Prostate gland (tissue), 2 donors: Measurements from ENCODE around the gene SLC32A1.

Source experiments
- POLR2A ChIP-seq: fragments of 450-650 bp; IDR thresholded peaks from one replicate; pipeline ENCODE4 v1.6.1; 2016; ENCODE audit warnings: antibody characterized with exemption, mild to moderate bottlenecking
- TF ChIP-seq, protein P1 (sequence below), 4 experiments: fragments of 200-600 bp in 2 of 4; fragments of 450-650 bp in 2 of 4; sonication (generic) in 2 of 4; IDR thresholded peaks; 1 replicate in 3 of 4; 2 replicates in 1 of 4; pipeline ENCODE4 v1.5.1; 2016 to 2019; ENCODE audit warnings: antibody characterized with exemption in 4 of 4, mild to moderate bottlenecking in 2 of 4, moderate library complexity in 2 of 4

DNA sequence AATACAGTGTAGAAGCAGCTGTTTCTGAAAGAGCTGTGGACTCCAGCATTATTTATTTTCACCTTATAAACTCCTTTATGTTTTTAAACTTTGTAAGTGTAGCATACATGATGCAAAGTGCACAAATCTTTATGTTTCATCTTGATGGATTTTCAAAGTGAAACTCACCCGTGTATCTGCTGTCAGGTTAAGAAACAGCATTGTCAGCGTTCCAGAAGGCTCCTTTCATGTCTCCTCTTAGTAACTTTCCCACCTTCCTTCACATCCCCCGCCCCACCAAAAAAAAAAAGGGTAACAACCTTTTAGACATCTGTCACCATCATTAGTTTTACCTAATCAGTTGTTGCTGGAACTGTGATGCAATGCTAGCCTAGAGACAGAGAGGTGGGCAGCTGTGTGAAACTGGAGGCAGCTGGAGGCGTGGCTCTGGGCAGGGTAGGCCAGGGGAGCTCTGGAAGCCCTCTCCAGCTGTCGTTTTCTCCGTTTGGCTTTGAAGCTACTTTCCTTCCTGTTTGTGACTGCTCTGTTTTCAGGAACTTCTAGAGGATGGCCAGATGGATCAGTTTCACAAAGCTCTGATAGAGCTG, 31.1 kb downstream of the SLC32A1 start:
- TF ChIP-seq, protein P1, sequence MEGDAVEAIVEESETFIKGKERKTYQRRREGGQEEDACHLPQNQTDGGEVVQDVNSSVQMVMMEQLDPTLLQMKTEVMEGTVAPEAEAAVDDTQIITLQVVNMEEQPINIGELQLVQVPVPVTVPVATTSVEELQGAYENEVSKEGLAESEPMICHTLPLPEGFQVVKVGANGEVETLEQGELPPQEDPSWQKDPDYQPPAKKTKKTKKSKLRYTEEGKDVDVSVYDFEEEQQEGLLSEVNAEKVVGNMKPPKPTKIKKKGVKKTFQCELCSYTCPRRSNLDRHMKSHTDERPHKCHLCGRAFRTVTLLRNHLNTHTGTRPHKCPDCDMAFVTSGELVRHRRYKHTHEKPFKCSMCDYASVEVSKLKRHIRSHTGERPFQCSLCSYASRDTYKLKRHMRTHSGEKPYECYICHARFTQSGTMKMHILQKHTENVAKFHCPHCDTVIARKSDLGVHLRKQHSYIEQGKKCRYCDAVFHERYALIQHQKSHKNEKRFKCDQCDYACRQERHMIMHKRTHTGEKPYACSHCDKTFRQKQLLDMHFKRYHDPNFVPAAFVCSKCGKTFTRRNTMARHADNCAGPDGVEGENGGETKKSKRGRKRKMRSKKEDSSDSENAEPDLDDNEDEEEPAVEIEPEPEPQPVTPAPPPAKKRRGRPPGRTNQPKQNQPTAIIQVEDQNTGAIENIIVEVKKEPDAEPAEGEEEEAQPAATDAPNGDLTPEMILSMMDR (IDR thresholded peaks at IDR 0.05): no peak
- no peak for TF ChIP-seq POLR2A
